ENCODE results near the gene CHST3.
"Not testable (repeated sequence)": the region's sequence is repeated elsewhere in the genome, so short reads cannot be mapped to it uniquely, and the experiment has no call there.

Gene CHST3

DNA sequence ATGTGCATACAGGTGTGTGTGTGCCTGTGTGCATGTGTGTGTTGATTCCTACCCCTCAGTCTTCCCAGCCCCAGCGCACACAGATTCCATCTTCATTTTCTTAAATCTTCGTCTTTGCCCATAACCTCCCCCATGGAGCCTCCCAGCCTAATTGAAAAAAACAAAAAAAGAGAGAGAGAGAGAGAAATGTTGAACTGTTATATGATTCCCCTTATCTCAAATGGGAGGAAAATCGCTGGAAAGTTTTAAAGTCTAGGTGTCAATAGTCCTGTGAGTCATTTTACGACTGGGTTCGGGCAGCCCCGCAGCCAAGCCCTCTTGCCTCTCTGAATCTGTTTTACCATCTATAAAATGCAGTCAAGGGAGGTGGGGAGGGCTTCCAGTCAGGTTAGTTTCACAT is 63.3 kb downstream of the CHST3 start:
- in situ Hi-C loops (cut with MboI; ENCODE audit: low sequenced_read_pairs) = no loop called here

DNA sequence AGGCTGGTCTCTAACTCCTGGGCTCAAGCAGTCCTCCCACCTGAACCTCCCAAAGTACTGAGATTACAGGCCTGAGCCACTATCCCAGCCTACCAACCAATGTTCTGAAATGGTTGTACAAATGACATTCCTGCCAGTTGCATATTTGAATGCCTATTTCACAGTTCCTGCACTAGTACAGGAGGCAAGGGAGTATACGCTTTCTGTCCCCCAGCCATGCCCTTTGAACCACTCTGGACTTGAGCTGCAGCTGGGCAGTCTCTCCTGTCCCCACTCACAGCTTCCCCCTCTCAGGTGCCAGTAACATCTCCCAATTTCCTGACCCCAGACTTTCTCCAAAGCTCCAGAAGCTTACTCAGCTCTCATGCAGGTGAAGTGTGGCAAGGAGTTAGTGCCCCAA is 65.2 kb downstream of the CHST3 start:
- in situ Hi-C loops (cut with MboI; ENCODE audit: low sequenced_read_pairs) = no loop called here

DNA sequence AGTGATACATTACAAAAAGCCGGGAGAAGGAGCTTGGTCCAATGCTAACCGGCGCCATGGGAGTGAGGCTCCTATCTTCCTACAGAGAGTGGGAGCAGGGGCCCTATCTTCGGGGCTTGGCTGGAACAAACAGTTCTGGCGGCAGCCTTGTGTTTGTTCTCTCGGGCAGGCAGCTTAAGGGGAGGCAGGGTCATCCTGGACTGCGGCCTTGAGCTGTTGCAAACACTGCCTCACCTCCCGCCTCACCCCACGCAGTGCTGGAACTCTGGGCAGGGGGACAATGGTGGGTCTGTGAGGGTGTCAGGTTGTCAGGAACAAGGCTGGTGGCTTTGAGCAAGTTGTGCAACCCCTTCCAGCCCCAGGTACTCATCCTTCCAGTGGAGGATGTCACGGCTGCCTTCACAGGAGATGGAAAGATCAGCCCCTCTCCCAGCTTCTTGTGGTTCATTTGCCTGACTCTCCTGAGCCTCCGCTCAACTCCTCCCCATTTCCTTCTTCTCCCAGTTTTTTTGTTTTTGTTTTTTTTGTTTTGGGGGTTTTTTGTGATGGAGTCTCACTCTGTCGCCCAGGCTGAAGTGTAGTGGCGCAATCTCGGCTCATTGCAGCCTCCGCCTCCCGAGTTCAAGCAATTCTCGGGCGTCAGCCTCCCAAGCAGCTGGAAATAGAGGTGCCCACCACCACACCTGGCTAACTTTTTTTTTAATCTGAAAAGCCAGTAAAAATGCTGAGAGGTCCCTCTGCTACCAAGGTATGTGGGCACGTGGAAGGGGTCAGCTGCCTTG is 66.8 kb downstream of the CHST3 start:
- in situ Hi-C loops (cut with MboI; ENCODE audit: low sequenced_read_pairs) = no loop called here

DNA sequence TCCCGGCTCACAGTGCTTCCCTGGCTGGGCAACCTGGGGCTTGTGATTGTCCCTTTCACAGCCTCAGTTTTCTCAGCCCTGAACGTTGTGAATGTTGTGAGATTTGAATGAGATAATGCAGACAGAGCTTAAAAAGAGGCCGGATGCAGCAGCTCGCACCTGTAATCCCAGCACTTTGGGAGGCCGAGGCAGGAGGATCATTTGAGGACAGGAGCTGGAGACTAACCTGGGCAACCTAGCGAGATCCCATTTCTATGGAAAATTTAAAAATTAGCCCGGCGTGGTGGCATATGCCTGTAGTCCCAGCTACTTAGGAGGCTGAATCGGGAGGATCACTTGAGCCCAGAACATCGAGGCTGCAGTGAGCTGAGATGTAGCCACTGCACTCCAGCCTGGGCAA is 67.5 kb downstream of the CHST3 start:
- in situ Hi-C loops (cut with MboI; ENCODE audit: low sequenced_read_pairs) = no loop called here

DNA sequence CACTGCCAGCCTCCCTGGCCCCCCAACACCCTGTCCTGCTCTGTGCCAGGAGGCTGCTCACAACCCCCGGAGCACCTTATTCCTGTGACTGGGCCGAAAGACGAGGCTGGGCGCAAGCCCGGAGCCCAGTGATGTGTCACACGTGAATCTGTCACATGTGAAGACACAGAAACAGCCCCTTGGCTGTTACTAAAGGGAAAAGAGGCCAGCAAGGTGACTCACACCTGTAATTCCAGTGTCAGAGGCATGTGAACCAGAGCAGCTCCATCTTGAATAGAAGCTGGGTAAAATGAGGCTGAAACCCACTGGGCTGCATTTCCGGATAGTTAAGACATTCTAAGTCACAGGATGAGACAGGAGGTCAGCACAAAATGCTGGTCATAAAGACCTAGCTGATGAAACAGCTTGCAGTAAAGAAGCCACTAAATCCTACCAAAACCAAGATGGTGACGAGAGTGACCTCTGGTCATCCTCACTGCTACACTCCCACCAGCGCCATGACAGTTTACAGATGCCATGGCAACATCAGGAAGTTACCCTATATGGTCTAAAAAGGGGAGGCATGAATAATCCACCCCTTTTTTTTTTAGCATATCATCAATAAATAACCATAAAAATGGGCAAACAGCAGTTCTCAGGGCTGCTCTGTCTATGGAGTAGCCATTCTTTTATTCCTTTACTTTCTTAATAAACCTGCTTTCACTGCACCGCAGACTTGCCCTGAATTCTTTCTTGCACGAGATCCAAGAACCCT is 68.4 kb downstream of the CHST3 start:
- in situ Hi-C loops (cut with MboI; ENCODE audit: low sequenced_read_pairs) = not testable (repeated sequence)

DNA sequence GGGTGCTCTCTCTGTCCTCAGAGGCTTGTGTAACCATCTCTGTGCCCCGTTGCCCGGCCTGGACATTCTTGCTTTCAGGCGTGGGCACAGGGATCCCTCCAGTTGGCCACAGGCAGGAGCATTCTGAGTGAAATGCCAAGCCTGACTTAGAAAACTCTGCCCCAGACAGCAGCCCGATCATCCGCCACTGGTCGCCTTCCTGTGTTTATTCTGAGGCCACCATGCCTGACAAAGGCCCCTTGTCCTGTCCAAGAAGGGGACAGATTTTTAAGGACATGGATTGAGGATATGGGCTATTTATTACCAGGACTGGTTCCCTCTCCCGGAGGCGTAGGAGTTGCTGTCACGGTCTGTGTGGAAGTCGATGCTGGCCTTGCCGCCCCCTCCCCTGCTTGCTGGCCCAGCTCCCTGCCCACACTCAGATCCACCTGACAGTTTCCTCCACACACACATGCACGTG is 69.9 kb downstream of the CHST3 start:
- in situ Hi-C loops (cut with MboI; ENCODE audit: low sequenced_read_pairs) = no loop called here

DNA sequence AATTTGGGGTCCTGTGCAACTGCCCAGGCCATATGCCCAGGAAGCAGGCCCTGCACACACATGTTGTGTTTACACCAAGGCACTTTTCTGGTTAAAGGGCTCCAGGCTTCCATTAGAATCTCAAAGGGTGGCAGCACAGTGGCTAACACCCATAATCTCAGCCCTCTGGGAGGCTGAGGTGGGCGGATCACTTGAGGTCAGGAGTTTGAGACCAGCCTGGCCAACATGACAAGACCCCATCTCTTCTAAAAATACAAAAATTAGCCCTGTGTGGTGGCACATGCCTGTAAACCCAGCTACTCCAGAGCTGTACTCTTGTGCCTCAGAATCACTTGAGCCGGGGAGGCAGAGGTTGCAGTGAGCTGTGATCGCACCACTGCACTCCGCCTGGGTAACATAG is 70.6 kb downstream of the CHST3 start:
- in situ Hi-C loops (cut with MboI; ENCODE audit: low sequenced_read_pairs) = no loop called here

DNA sequence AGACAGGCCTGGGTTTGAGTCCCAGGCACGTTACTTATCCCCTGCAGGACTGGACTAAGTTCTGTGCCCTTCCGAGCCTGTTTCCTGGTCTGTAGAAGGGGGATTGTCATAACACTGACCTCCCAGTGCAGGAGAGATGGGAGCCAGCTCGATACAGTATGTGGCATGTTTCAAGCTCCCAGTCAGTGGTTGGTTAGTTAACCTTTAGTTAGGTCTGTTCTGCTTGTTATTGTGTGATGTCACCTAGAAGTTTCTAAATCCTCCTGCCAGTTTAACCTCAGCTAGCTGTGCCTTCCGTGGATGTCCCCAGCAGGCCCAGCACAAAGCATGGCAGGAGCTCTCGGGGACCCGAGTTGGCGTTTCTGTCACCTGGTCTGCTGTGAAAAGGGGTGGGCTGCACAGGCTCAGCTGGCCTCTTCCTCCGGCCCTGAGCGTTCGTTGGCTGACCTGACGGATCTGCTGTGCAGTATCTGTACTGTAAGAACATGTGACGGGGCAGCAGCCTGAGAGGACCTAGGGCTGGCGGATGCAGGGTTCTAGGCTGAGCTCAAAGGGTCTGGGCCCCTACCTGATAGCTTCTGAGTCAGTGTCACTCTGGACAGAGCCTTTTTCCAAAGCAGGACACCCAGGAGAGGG is 71.2 kb downstream of the CHST3 start:
- in situ Hi-C loops (cut with MboI; ENCODE audit: low sequenced_read_pairs) = no loop called here

DNA sequence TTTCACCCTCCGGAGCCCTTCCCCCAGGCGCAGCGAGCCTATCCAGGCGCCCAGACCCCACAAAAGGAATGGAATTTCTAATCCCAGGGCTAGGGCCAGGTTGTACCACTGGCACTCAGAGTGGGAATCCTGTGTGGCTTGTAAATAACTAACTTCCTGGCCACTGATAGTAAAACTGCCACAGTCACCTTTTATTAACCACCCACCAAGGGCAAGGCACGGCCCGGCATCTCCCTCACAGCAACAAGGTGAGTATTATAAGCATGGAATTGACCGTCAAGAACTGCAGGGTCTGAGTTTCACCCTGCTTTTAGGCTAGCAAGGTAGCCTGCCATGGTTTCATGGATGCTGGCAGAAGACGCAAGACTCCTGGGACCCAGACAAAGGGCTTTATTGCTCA is 73.1 kb downstream of the CHST3 start:
- in situ Hi-C loops (cut with MboI; ENCODE audit: low sequenced_read_pairs) = no loop called here

DNA sequence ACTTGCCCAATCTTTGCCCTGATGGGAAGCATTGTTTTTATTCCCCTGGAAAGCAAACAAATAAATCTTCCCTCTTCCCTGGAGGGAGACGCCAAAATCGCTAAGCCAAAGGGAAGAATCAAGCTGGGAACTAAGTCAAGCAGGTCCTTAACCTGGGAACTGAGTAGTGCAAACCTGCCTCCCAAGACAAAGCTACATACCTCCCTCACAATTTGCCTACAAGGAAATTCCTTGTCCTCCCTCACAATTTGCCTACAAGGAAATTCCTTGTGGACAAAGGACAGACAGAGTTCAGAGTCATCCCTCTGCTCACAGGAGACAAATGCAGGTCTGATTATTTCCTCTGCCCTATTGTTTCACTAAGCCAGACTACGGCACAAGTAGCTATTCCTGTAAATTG is 73.6 kb downstream of the CHST3 start:
- in situ Hi-C loops (cut with MboI; ENCODE audit: low sequenced_read_pairs) = no loop called here

DNA sequence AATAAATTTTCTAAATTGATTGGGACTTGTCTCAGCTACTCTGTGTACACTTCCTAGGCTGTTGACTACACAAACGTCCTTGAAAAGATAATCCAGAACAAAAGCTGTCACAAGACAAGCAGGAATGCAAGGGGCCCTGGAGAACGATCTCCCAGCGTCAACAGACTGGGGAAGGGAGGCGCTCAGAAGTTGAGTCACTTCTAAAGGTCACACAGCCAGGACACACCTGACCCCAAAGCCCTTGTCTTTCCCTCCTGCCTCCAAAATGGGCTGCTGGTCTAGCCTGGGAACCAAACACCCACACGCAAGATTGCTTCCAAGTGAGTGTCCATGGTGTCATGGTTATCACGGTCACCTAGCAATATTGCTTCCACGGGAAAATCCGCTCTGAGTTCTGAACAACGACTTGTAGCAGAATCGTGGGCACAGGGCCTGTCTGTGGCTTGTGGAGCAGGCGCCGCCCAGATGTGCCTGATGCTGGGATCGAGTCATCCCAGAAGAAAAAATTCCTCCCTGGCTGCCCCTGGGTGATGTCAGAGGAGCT is 74.3 kb downstream of the CHST3 start:
- in situ Hi-C loops (cut with MboI; ENCODE audit: low sequenced_read_pairs) = no loop called here

DNA sequence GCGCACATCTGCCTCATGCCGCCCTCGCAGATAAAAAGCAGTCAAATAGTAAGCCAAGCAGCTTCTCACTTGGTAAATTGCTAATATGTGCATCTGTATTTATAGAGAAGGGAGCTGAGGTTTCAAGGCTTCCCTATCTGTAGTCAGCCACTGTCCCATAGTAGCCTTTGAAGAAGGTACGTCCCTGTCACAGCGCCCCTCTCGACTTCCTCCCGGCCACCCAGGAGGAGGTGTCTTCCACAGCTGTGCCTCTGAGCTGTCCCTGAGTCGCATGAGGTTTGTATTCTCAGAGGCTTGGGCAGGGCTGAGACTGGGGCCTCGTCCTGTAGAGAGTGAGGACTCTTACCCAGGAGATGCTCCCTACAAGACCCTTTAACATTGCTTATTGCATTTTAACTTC is 75.2 kb downstream of the CHST3 start:
- in situ Hi-C loops (cut with MboI; ENCODE audit: low sequenced_read_pairs) = no loop called here

DNA sequence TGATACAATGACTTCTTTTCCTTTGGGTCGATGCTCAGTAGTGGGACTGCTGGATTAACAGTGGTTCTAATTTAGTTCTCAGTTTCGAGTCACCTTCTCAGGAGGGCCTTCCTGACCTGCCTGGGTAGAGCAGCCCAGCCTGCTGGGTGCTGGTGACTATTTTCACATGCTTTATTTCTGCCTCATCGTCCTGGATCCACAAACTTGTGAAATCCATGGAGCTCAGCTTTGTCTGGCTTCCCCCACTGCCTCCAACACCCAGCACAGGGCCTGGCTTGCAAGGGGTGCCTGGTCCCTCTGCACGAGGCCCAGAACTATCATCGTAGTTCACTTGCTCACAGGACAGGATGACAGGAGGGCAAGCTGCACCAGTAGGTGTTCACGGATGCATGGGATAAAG is 77.3 kb downstream of the CHST3 start:
- in situ Hi-C loops (cut with MboI; ENCODE audit: low sequenced_read_pairs) = no loop called here

DNA sequence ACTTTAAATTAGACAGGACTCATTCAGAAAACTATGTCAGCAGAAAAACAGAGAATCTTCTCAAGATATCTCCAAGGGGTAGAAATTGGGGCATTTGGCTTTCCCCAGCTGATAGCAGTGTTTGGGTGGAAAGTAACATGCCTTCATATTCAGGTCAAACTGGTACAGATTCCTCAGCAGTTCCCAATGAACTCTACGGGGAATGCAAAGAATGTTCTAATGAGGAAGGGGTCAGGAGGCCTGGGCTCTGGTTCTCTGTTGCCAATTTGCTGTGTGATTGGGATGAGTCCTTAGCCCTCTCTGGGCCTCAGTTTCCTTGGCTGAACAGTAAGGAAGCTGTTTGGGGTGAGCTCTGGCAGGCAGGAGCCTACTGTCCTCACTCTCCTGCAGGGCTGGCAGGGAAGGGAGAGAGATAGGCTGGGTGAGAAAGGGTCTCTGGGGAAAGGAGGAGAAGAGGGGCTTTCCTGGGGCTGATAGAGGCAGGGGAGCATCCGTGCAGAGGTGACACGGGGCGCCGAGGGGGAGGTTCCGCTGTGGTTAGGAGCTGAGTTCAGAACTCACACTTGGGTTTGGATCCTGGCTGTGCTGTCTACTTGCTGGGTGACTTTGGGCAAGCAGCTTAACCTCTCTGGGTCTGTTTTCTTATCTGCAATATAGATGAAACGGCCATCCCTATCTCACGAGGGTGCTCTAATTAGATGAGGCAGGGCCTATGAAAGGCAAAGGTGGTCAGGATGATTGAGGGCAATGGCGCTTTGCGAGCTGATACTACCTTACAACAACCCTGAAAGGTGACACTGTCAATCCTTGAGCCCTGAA is 79.0 kb downstream of the CHST3 start:
- in situ Hi-C loops (cut with MboI; ENCODE audit: low sequenced_read_pairs) = no loop called here

DNA sequence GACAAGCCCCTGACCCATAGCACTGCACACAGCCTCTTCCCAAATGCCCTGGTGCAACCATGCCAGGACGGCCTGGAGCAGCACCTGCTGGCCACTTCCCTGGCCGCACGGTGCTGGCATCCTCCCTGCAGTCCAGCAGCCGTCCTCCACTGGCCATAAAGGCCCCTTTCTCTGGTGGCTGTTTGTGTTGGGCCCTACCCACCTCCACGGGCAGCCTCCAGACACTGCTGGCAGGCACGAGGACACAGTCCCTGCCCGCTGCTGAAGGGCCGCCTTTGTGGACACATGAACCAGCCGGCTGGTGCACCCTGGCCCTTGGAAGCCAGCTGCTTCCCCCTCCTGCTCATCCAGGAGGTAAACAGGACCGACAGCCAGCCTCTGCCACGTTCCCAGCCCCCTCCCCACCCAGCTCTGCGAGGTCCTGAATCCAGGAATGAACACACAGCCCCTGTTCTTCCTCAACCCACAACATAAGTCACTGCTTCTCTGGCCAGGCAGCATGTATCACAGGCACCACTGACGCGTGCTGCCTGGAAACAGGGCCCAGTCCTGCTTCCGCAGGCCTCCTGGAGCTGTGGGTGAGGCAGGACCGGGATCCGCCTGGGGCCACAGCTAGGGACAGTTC is 80.3 kb downstream of the CHST3 start:
- in situ Hi-C loops (cut with MboI; ENCODE audit: low sequenced_read_pairs) = no loop called here

DNA sequence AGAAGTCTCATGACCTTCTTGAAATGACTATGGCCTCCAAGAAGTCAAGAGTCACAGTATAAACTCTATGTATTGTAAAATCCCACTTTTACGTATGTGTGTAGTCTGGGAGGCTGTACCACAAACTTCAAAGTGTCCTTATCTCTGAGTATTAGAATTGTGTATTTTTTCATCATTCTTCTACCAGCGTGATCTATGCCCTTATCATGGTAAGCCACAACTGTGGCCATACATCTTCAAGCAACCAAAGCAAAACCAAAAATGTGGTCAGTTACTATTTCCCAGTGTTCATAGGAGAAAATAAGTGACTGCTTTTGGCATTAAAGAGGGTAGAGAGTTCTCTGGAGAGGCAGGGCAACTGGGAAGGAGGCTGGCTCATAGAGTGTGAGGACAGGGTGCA is 81.4 kb downstream of the CHST3 start:
- in situ Hi-C loops (cut with MboI; ENCODE audit: low sequenced_read_pairs) = no loop called here

DNA sequence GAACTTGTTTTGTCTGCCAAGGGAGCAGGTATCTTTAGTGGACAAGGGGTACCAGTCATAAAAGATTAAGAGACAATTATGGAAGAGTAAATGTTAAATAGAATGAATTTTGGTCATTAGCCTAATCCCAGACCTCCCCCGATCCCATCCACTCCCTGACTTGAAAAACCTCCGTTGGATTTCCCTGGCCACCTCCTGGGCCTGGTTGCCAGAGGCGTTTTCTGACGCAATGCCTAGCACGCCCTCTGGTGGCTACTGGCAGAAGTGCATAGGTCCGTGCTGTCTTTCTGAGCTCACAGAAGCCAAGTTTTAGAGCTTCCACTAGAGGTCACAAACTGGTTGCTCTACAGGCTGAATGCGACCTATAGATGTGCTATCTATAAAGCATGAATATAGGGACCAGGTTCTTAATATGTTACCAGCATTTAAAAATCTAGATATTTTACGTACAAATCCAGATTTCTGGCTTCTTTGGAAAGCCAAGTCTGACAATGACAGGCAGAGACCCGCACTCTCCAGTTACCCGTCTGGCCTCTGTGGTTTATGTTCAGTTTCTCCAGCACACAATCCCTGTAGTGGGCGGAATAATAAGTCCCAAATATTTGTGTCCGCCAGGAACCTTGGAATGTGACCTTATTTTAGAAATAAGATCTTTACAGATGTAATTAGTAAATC is 84.4 kb downstream of the CHST3 start:
- in situ Hi-C loops (cut with MboI; ENCODE audit: low sequenced_read_pairs) = no loop called here

DNA sequence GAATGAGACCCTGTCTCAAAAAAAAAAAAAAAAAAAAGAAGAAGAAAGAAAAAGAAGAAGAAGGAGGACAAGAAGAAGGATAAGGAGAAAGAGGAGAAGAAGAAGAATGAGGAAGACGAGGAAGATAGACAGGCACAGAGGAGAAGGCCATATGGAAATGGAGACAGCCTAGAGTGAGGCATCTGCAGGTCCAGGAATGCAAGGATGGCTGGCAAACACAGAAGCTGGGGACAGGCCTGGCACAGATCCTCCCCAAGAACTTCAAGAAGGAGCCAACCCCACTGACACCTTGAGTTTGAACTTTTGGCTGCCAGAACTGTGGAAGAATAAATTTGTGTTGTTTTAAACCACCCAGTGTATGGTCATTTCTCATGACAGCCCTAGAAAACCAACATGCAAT is 85.3 kb downstream of the CHST3 start:
- in situ Hi-C loops (cut with MboI; ENCODE audit: low sequenced_read_pairs) = no loop called here

DNA sequence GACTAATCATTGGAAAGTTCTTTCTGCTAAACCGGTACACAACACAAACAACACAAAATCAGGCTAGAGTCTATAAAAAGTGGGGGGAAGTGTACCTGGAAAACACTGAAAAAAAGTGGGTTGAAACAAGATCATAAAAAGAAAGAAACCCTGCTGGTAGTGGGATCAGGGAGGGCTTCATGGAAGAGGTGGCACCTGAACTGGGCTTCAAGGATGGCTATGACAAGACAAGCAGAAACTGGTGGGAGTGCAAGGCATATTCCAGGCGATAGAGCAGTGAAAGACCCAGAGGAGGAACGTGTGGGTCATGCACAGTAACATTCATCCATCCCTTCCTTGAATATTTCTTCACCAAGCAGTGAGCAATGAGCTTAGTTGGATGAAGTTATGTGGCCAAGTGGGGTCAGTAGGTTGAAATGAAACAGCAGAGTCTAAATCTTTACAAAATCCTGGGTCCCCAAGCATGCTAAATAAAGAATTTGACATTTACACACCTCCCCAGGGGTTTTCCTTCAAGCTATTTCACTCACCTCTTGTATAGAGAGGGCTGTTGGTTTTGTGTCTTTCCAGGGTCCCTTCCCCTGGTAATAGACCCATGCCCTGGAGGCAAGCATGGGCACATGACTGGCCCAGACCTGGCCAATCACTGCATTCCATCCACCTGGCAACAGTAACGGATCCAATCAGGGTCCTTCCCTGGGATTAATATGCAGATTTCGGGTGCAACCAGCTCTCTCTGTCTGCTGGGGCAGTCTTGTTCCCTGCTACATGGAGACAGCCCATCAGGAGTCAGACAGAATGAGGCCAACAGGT is 86.0 kb downstream of the CHST3 start:
- in situ Hi-C loops (cut with MboI; ENCODE audit: low sequenced_read_pairs) = no loop called here

Data from hTERT RPE-1 (cell line).